CD14-positive monocyte (primary cell): ENCODE measurements around the gene CAMK2N2. TPM values are rescaled to one million over a fixed set of nuclear protein-coding genes. Genes with fewer than 3 reads are reported as not detected.

Source experiments
- DNase-seq, 3 donors: peaks; one replicate each; pipeline ENCODE4 v3.0.0-alpha.2; 2011 to 2022
- H2AFZ ChIP-seq: 2 replicates; pipeline ENCODE4 v1.6.0; 2012; ENCODE audit warnings: mild to moderate bottlenecking, low read depth, low read length, inconsistent platforms; ENCODE audit not compliant: insufficient read depth, poor library complexity, severe bottlenecking
- H3K27ac ChIP-seq, 2 donors: 1 replicate in 1 of 2; 2 replicates in 1 of 2; pipeline ENCODE4 v1.5.1; 2012 to 2013; ENCODE audit warnings: low read length in 2 of 2, control low read depth in 1 of 2, inconsistent platforms in 1 of 2, low read depth in 1 of 2, mild to moderate bottlenecking in 1 of 2
- H3K27me3 ChIP-seq, 2 donors: one replicate each; pipeline versions ENCODE4 v1.6.0 to v1.6.1; 2011 to 2013; ENCODE audit warnings: low read length in 2 of 2; ENCODE audit not compliant: control insufficient read depth in 2 of 2, insufficient read depth in 2 of 2
- H3K36me3 ChIP-seq, 2 donors: replicated peaks in 1 of 2; 1 replicate in 1 of 2; 2 replicates in 1 of 2; pipeline versions ENCODE4 v1.5.1 to v1.6.1; 2012 to 2013; ENCODE audit warnings: low read length in 2 of 2, control low read depth in 1 of 2, inconsistent platforms in 1 of 2, mild to moderate bottlenecking in 1 of 2; ENCODE audit not compliant: insufficient read depth in 2 of 2, control insufficient read depth in 1 of 2
- H3K4me1 ChIP-seq, 2 donors: 1 replicate in 1 of 2; 2 replicates in 1 of 2; pipeline versions ENCODE4 v1.5.1 to v1.6.1; 2012 to 2013; ENCODE audit warnings: low read length in 2 of 2, control low read depth in 1 of 2, inconsistent platforms in 1 of 2, mild to moderate bottlenecking in 1 of 2, moderate library complexity in 1 of 2; ENCODE audit not compliant: insufficient read depth in 2 of 2, control insufficient read depth in 1 of 2
- H3K4me2 ChIP-seq: replicated peaks from 2 replicates; pipeline ENCODE3; 2012; ENCODE audit warnings: low read length, moderate library complexity, mild to moderate bottlenecking; ENCODE audit not compliant: poor library complexity, severe bottlenecking; ENCODE audit errors: extremely low read depth
- H3K4me3 ChIP-seq, 3 experiments: fragments of 200-600 bp in 1 of 3; sonication (generic) in 1 of 3; replicated peaks in 1 of 3; 1 replicate in 2 of 3; 2 replicates in 1 of 3; pipeline ENCODE4 v1.5.1; 2011 to 2013; ENCODE audit warnings: low read length in 3 of 3, mild to moderate bottlenecking in 3 of 3, control low read depth in 2 of 3, low read depth in 2 of 3, inconsistent platforms in 1 of 3, moderate library complexity in 1 of 3
- H3K79me2 ChIP-seq: 2 replicates; pipeline ENCODE4 v1.6.0; 2012; ENCODE audit warnings: mild to moderate bottlenecking, control low read depth, inconsistent platforms, low read length, moderate library complexity; ENCODE audit not compliant: insufficient read depth
- H3K9ac ChIP-seq: 2 replicates; pipeline ENCODE4 v1.6.0; 2017; ENCODE audit warnings: low read length, mild to moderate bottlenecking; ENCODE audit not compliant: insufficient read depth, poor library complexity, severe bottlenecking
- H3K9me3 ChIP-seq, 2 donors: replicated peaks in 1 of 2; 1 replicate in 1 of 2; 2 replicates in 1 of 2; pipeline versions ENCODE4 v1.5.1 to v1.6.1; 2012 to 2013; ENCODE audit warnings: low read length in 2 of 2, control low read depth in 1 of 2; ENCODE audit not compliant: control insufficient read depth in 1 of 2, insufficient read depth in 1 of 2
- H4K20me1 ChIP-seq: 2 replicates; pipeline ENCODE4 v1.6.0; 2012; ENCODE audit warnings: mild to moderate bottlenecking, low read length, control low read depth, moderate library complexity; ENCODE audit not compliant: insufficient read depth
- H3K27ac Mint-ChIP-seq, 7 donors: one replicate each; pipeline ENCODE4 v1.8.0; 2020; ENCODE audit warnings: mild to moderate bottlenecking in 7 of 7, mixed read lengths in 7 of 7, moderate library complexity in 6 of 7, inconsistent platforms in 2 of 7
- H3K27me3 Mint-ChIP-seq, 3 donors: one replicate each; pipeline ENCODE4 v1.8.0; 2021 to 2022; ENCODE audit warnings: low read depth in 3 of 3, mild to moderate bottlenecking in 3 of 3, mixed read lengths in 3 of 3, moderate library complexity in 3 of 3, inconsistent platforms in 1 of 3
- H3K36me3 Mint-ChIP-seq, 2 donors: one replicate each; pipeline ENCODE4 v1.8.0; 2020; ENCODE audit warnings: mixed read lengths in 2 of 2, inconsistent platforms in 1 of 2, mild to moderate bottlenecking in 1 of 2
- H3K4me1 Mint-ChIP-seq: one replicate; pipeline ENCODE4 v1.8.0; 2020; ENCODE audit warnings: mild to moderate bottlenecking, mixed read lengths
- H3K4me3 Mint-ChIP-seq, 2 donors: one replicate each; pipeline ENCODE4 v1.8.0; 2020; ENCODE audit warnings: mild to moderate bottlenecking in 2 of 2, mixed read lengths in 2 of 2, moderate library complexity in 1 of 2
- H3K9me3 Mint-ChIP-seq, 7 donors: one replicate each; pipeline ENCODE4 v1.8.0; 2020 to 2022; ENCODE audit warnings: mixed read lengths in 7 of 7, mild to moderate bottlenecking in 6 of 7, moderate library complexity in 6 of 7, inconsistent platforms in 2 of 7
- WGBS: methylation state at CpG from one replicate; pipeline ENCODE4 v1.1.5; 2013; ENCODE audit warnings: missing lambda C conversion rate; ENCODE audit not compliant: insufficient coverage; 5-methylcytosine and 5-hydroxymethylcytosine counted together
- intact Hi-C, 2 donors: fragments of 100-400 bp; cut with micrococcal nuclease; formaldehyde crosslinking; loops; one replicate each; pipeline versions ENCODE4 v1.15.0 to v1.15.1; 2023
- polyA plus RNA-seq, 3 donors: library from polyadenylated mRNA; depleted of rRNA in 1 of 3; unstranded in 2 of 3; stranded (reverse) in 1 of 3; fragments of 300-500 nt in 2 of 3; fragments of >200 nt in 1 of 3; fragmentation: Illumina TruSeq in 2 of 3; gene quantifications; 1 replicate in 2 of 3; 2 replicates in 1 of 3; pipeline ENCODE4 v1.2.3, GENCODE V29; 2012 to 2021
- TF ChIP-seq, protein P1 (sequence below): fragments of 200-600 bp; IDR thresholded peaks from one replicate; pipeline ENCODE4 v1.8.0; 2022; ENCODE audit warnings: antibody characterized with exemption, mild to moderate bottlenecking

Gene CAMK2N2
- polyA plus RNA-seq, 3 donors = not detected

DNA sequence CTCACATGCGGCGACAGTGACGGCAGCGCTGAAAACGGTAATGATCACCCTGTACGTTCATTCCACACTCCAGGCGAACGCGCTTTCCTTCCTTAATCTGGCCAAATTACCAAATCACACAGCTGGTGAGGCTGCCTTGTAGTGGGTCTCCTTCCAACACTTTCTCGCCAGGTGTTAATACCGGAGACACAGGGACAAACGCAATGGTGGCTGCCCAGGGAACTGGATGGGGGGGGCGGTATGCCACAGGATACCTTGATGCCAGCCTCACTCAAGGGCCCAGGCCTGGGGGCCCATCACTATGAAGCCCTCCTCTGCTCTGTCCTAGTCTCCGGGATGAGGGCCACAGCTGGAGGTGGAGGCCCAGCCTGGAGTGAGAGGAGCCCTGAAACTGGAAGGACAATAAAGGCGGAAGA, 1.4 kb upstream of the CAMK2N2 start:
- peaks cover 60 to 83% (median 75%) of the 10 kb centered on the region in 3 donors for H3K27me3 Mint-ChIP-seq
- H3K4me3 ChIP-seq = no peak overlapping the region
- no peak overlapping the region for H2AFZ ChIP-seq
- peaks cover 21 to 30% of the 10 kb centered on the region in 2 donors for H3K36me3 Mint-ChIP-seq
- H3K4me1 Mint-ChIP-seq = peaks cover 23% of the 10 kb centered on the region
- H3K4me1 ChIP-seq = peaks cover 18 to 22% of the 10 kb centered on the region in 2 donors
- H3K36me3 ChIP-seq = peaks cover 0 to 8% of the 10 kb centered on the region in 2 donors
- DNase-seq = no peak
- peaks cover 37 to 71% of the 10 kb centered on the region in 2 donors for H3K27me3 ChIP-seq
- 8% methylated on average over 10 of the region's 15 CpGs for WGBS
- peaks cover 0 to 15% of the 10 kb centered on the region in 2 donors for H3K9me3 ChIP-seq
- no peak overlapping the region for H3K4me2 ChIP-seq
- no peak overlapping the region for H3K27ac Mint-ChIP-seq
- H3K9ac ChIP-seq = no peak overlapping the region
- H3K27ac ChIP-seq = no peak overlapping the region
- intact Hi-C loops = no loop called here
- H3K4me3 Mint-ChIP-seq = peak overlapping the region; percentile 16 to 89
- peaks cover 10% of the 10 kb centered on the region for H4K20me1 ChIP-seq
- no peaks in the 10 kb centered on the region for H3K79me2 ChIP-seq
- peaks cover 3 to 44% (median 24%) of the 10 kb centered on the region in 7 donors for H3K9me3 Mint-ChIP-seq
- TF ChIP-seq, protein P1, sequence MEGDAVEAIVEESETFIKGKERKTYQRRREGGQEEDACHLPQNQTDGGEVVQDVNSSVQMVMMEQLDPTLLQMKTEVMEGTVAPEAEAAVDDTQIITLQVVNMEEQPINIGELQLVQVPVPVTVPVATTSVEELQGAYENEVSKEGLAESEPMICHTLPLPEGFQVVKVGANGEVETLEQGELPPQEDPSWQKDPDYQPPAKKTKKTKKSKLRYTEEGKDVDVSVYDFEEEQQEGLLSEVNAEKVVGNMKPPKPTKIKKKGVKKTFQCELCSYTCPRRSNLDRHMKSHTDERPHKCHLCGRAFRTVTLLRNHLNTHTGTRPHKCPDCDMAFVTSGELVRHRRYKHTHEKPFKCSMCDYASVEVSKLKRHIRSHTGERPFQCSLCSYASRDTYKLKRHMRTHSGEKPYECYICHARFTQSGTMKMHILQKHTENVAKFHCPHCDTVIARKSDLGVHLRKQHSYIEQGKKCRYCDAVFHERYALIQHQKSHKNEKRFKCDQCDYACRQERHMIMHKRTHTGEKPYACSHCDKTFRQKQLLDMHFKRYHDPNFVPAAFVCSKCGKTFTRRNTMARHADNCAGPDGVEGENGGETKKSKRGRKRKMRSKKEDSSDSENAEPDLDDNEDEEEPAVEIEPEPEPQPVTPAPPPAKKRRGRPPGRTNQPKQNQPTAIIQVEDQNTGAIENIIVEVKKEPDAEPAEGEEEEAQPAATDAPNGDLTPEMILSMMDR = no peak

DNA sequence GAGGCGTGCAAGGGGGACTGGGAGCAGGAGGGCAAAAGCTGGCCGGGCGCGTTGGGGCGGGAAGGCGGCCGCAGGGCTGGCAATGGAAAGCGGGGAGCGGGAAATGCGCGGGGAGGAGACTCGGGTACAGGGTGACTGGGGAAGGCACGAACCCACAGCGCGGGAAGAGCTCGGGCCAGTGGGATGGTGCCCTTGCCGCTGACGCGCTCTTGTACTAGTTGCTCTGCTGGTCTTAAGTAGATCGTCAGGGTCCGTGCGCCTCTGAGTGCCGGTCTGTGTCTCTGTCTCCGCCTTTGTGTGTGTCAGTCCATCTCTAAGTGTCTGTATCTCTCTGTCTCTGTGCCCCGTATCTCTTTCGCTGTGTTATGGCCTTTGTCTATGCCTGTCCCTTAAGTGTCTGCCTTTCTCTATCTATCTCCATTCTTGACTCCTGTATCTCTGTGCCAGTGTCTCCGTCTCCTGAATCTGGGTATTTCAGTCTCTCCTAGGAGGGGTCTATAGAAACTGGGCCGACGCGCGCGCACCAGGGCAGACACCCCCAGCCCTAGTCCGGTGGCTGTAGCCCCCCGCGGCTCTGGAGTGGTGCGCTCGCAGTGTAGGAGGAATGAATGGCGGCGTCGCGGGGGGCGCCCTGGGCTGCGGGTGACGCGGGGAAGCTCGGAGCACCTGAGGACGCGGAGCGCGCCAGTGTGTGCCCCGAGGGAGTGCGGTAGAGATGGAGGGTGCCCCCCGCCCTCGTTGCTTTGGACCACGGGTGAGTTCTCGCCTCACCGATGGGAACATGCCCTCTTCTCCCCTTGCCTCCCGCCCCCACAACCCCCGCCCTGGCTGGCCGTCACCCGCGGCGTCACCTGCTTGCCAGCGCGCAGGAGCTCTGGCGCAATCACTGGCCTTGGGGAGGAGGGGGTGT, 756 bp upstream of the CAMK2N2 start:
- Histone ChIP-seq H3K4me1 (peaks cover 18 to 22% of the 10 kb centered on the region in 2 donors), H3K4me3 (peak overlapping the region in 2 of 3 experiments; percentile 9 to 69), H2AFZ (no peak overlapping the region), H3K27ac (no peak overlapping the region), H3K36me3 (peaks cover 0 to 8% of the 10 kb centered on the region in 2 donors), H3K79me2 (no peaks in the 10 kb centered on the region), H3K4me2 (peak overlapping the region; percentile 74), H3K27me3 (peaks cover 37 to 66% of the 10 kb centered on the region in 2 donors), H4K20me1 (peaks cover 10% of the 10 kb centered on the region), H3K9ac (no peak overlapping the region), H3K9me3 (peaks cover 0 to 15% of the 10 kb centered on the region in 2 donors)
- H3K9me3 Mint-ChIP-seq = peaks cover under 1 to 40% (median 20%) of the 10 kb centered on the region in 7 donors
- peak overlapping the region; percentile 80 to 89 for H3K4me3 Mint-ChIP-seq
- peaks cover 23% of the 10 kb centered on the region for H3K4me1 Mint-ChIP-seq
- DNase-seq = peak in 2 of 3 donors; percentile 21 to 29
- intact Hi-C loops = no loop called here
- peaks cover 25 to 34% of the 10 kb centered on the region in 2 donors for H3K36me3 Mint-ChIP-seq
- WGBS = 3% methylated on average over 44 of the region's 66 CpGs
- peaks cover 55 to 79% (median 71%) of the 10 kb centered on the region in 3 donors for H3K27me3 Mint-ChIP-seq
- TF ChIP-seq, protein P1 = no peak
- H3K27ac Mint-ChIP-seq = peak overlapping the region in 3 of 7 donors; percentile 12 to 36 (median 35)
